ENCODE measurements around the gene SYNGR1.

DNA sequence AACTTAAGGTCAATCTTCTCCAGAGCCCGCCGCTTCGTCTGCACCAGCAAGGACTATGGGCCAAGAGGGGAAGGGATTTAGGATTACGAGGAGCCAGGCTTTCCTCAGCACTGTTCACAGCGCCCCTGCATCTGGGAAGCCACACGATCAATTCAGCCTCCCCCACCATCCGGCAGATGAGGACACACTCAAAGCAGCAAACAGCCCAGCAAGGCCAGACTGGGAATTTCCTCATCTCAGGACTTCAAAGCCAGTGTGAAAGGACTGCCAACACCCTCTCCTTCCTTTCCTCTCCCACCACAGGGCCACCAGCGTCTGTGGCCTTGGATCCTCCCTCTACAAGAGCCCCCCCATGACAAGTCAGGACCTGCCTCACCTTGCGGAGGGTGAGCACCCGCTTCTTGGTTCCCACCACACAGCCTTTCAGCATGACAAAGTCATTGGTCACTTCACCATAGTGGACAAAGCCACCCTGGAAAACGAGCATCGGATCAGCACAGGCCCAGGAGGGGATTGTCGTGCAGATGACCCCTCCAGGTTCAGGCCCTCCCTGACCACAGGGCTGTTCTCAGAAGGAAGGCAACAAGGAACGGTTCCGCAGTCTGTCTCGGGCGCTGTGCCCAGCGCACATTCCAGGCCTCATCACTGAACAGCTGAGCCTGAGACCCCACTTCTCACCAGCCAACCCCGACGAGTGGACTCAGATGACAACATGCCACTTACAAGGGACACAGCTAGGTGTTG, 36.4 kb upstream of the SYNGR1 start:
- no peak for TF ChIP-seq POLR2A (IDR thresholded peaks at IDR 0.05; ENCODE audit: low read length)
- no peak for TF ChIP-seq MYC (IDR thresholded peaks at IDR 0.05; ENCODE audit: borderline replicate concordance, low read length)
- no peak for TF ChIP-seq CTCF (IDR thresholded peaks at IDR 0.05)

Data from A549 (cell line).